Esophagus squamous epithelium (tissue), 5 donors: ENCODE results near the gene CDKN1B. TPM values are rescaled to one million over a fixed set of nuclear protein-coding genes. Genes with fewer than 3 reads are reported as not detected.

Experiments
- DNase-seq: peaks from one replicate; lab custom pipeline; 2025; lab: John Stamatoyannopoulos, UW
- H3K27ac ChIP-seq, 4 donors: fragments of 200-600 bp; sonication (generic); one replicate each; pipeline ENCODE4 v1.5.1; 2016 to 2019; ENCODE audit warnings: mild to moderate bottlenecking in 1 of 4
- H3K27me3 ChIP-seq, 4 donors: fragments of 200-600 bp; sonication (generic); 1 replicate in 3 of 4; 2 replicates in 1 of 4; pipeline versions ENCODE4 v1.5.1 to v1.6.0; 2017 to 2021; ENCODE audit warnings: antibody characterized with exemption in 1 of 4
- H3K36me3 ChIP-seq, 3 donors: fragments of 200-600 bp; sonication (generic); one replicate each; pipeline ENCODE4 v1.5.1; 2016 to 2019
- H3K4me1 ChIP-seq, 3 donors: fragments of 200-600 bp; sonication (generic); one replicate each; pipeline ENCODE4 v1.5.1; 2017 to 2019
- H3K4me3 ChIP-seq, 4 donors: fragments of 200-600 bp; sonication (generic); 1 replicate in 3 of 4; 2 replicates in 1 of 4; pipeline ENCODE4 v1.5.1; 2016 to 2019; ENCODE audit warnings: mild to moderate bottlenecking in 2 of 4, moderate library complexity in 1 of 4
- H3K9me3 ChIP-seq, 3 donors: fragments of 200-600 bp; sonication (generic); one replicate each; pipeline ENCODE4 v1.5.1; 2016 to 2019
- CTCF ChIP-seq, 6 experiments: fragments of 450-650 bp in 4 of 6; fragments of 200-600 bp in 2 of 6; sonication (generic) in 2 of 6; IDR thresholded peaks; one replicate each; pipeline ENCODE4 v1.5.1; 2016 to 2019; ENCODE audit warnings: antibody characterized with exemption in 6 of 6, mild to moderate bottlenecking in 4 of 6, moderate library complexity in 4 of 6
- POLR2A ChIP-seq, 4 donors: fragments of 450-650 bp; IDR thresholded peaks; one replicate each; pipeline ENCODE4 v1.6.1; 2017; ENCODE audit warnings: antibody characterized with exemption in 4 of 4, mild to moderate bottlenecking in 4 of 4, moderate library complexity in 3 of 4
- WGBS, 2 donors: methylation state at CpG; one replicate each; pipeline ENCODE4 v1.1.5; 2018; 5-methylcytosine and 5-hydroxymethylcytosine counted together
- intact Hi-C: fragments of 100-400 bp; cut with DNase I; formaldehyde crosslinking; loops from one replicate; pipeline ENCODE4 v1.15.0; 2022
- total RNA-seq, 4 donors: library from RNA; depleted of rRNA; stranded (reverse); fragments of >200 nt; gene quantifications; one replicate each; pipeline ENCODE4 v1.1.0, GENCODE V29; 2016
- donor health status: DM: yes; HTN: yes; CAD: no.

Gene CDKN1B
- total RNA-seq, 4 donors from 2014 or later: 17.3 to 48.1 (median 30.5) TPM

DNA sequence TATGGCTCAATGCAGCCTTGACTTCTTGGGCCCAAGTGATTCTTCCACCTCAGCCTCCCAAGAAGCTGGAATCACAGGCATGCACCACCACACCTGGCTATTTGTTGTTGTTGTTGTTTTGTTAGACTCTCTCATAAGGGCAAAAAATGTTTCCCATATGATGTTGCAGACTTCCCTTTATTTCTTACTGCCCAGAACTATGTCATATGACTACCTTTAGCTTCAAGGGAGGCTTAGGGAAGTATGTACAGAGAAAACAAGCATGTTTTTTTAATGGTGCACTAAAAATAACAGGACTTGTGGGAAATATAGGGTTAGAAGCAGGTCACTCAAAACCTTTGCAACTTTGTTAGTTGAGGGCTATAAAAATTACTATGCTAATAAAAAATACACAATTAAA, 16.9 kb upstream of the CDKN1B start:
- H3K9me3 ChIP-seq: no peaks in the 10 kb centered on the region
- H3K36me3 ChIP-seq: no peaks in the 10 kb centered on the region
- H3K27ac ChIP-seq: no peak overlapping the region
- H3K4me1 ChIP-seq: peaks cover 5 to 31% (median 8%) of the 10 kb centered on the region in 3 donors
- no peak for DNase-seq
- TF ChIP-seq CTCF (IDR thresholded peaks at IDR 0.05) (no peak), POLR2A (IDR thresholded peaks at IDR 0.05) (no peak)
- no peak overlapping the region for H3K4me3 ChIP-seq
- intact Hi-C loops: loop anchor here (10.0 kb wide), 2 partner anchors 85 to 325 kb away; partner anchors contain the start of gene CREBL2
- no peaks in the 10 kb centered on the region for H3K27me3 ChIP-seq

GRCh38 chr12:12701457-12701856, 15.7 kb upstream of the CDKN1B start:
- intact Hi-C loops: loop anchor here (10.0 kb wide), 2 partner anchors 87 to 327 kb away; partner anchors contain the start of gene CREBL2
- H3K4me1 ChIP-seq: peaks cover 5 to 25% (median 8%) of the 10 kb centered on the region in 3 donors

DNA sequence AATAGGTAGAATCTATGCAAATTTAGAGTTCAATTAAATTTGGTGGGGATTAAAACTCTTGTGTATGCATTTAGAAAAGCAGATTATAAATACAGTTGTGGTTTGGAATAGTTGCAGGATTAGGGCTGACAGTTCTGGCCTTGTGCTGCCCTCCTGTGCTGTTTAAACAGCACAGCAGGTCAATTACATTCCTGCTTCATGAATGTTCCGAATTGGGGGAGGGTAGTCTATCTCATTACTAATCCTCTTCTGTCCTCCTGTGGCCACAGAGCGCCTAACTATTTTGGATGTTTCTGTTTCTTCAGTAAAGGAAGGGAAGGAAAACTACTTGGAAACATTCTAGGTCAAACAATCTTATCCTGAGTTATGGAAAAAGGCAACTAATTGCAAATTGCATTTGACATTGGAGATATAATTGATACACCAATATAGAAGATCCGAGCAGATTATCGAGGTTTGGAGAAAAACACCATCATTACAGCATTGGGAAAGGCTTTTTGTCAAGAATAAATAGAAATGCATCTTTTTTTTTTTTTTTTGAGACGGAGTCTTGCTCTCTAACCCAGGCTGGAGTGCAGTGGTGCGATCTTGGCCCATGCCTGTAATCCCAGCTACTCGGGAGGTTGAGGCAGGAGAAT, 12.5 kb upstream of the CDKN1B start:
- peaks cover 5 to 15% (median 8%) of the 10 kb centered on the region in 3 donors for H3K4me1 ChIP-seq
- no peaks in the 10 kb centered on the region for H3K27me3 ChIP-seq
- intact Hi-C loops: loop anchor here (10.0 kb wide), 2 partner anchors 90 to 330 kb away; partner anchors contain the start of gene CREBL2
- H3K4me3 ChIP-seq: no peak overlapping the region
- no peaks in the 10 kb centered on the region for H3K36me3 ChIP-seq
- WGBS, 2 donors: 34 to 37% methylated on average over 7 of the region's 7 CpGs
- TF ChIP-seq CTCF (IDR thresholded peaks at IDR 0.05): peak; percentile 69 to 97 (median 84)
- no peak for TF ChIP-seq POLR2A (IDR thresholded peaks at IDR 0.05)
- peak overlapping the region in 2 of 4 donors; percentile 5 to 17 for H3K27ac ChIP-seq
- DNase-seq: no peak
- H3K9me3 ChIP-seq: no peaks in the 10 kb centered on the region

More at GRCh38 chr12:12701457-12701856, 15.7 kb upstream of the CDKN1B start:
- TF ChIP-seq CTCF (IDR thresholded peaks at IDR 0.05) (no peak), POLR2A (IDR thresholded peaks at IDR 0.05) (no peak)
- no peak for DNase-seq
- Histone ChIP-seq H3K36me3 (no peaks in the 10 kb centered on the region), H3K9me3 (no peaks in the 10 kb centered on the region), H3K27me3 (no peaks in the 10 kb centered on the region), H3K27ac (no peak overlapping the region), H3K4me3 (no peak overlapping the region)
- WGBS, 2 donors: 90 to 100% methylated on average over 2 to 3 of the region's 3 CpGs

GRCh38 chr12:12705838-12706520, 11.2 kb upstream of the CDKN1B start:
- no peak overlapping the region for H3K4me3 ChIP-seq
- TF ChIP-seq CTCF (IDR thresholded peaks at IDR 0.05) (no peak), POLR2A (IDR thresholded peaks at IDR 0.05) (no peak)
- H3K4me1 ChIP-seq: peaks cover 5 to 15% (median 8%) of the 10 kb centered on the region in 3 donors
- H3K9me3 ChIP-seq: no peaks in the 10 kb centered on the region
- 62 to 67% methylated on average over 1 of the region's 1 CpG for WGBS, 2 donors
- H3K36me3 ChIP-seq: no peaks in the 10 kb centered on the region
- intact Hi-C loops: loop anchor here (10.0 kb wide), 2 partner anchors 91 to 331 kb away; partner anchors contain the start of gene CREBL2
- H3K27me3 ChIP-seq: no peaks in the 10 kb centered on the region
- DNase-seq: no peak
- no peak overlapping the region for H3K27ac ChIP-seq

DNA sequence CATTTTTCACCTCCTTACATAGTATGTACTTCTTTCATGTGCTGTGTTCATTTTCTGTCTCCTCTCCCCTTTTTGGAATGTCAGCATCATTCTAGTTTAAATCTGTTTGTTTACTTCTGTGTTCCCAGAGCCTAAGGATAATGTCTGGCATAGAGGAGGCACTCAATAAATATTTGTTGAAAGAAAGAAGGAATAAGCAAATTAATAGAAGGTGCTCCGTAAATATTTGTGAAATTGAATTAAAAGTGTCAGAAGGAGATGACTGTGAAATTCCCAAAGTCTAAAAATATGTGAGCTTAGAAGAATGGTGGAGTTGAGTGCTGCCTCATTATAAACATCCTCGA, 3.3 kb upstream of the CDKN1B start:
- H3K4me3 ChIP-seq: peak overlapping the region; percentile 21 to 89 (median 61)
- no peaks in the 10 kb centered on the region for H3K9me3 ChIP-seq
- intact Hi-C loops: no loop called here
- WGBS, 2 donors: 4 to 9% methylated on average over 2 of the region's 2 CpGs
- peaks cover 0 to under 1% (median 0%) of the 10 kb centered on the region in 3 donors for H3K36me3 ChIP-seq
- DNase-seq: no peak
- H3K27me3 ChIP-seq: no peaks in the 10 kb centered on the region
- H3K27ac ChIP-seq: peak overlapping the region; percentile 97 to 100 (median 98)
- H3K4me1 ChIP-seq: peaks cover 20 to 35% (median 24%) of the 10 kb centered on the region in 3 donors
- no peak for TF ChIP-seq POLR2A (IDR thresholded peaks at IDR 0.05)
